ENCODE data around the gene ZIC4. TPM values are rescaled to one million over a fixed set of nuclear protein-coding genes. Genes with fewer than 3 reads are reported as not detected.

Gene ZIC4
- not detected for total RNA-seq

GRCh38 chr3:147406028-147406931 is at the start of gene ZIC4:
ZIC4 (minus strand) TSS chr3:147406543; CDS start chr3:147402797, 3,746 bp downstream.
- Mint-ChIP-seq H3K4me1 (ENCODE audit: low read depth) (peaks cover 16% of the 10 kb centered on the region), H3K27me3 (ENCODE audit: low read depth) (peaks cover 66% of the 10 kb centered on the region), H3K36me3 (ENCODE audit: low read depth) (peaks cover 21% of the 10 kb centered on the region), H3K4me3 (no peak within 1 kb of the TSS), H3K9me3 (ENCODE audit: insufficient read depth) (peaks cover 26% of the 10 kb centered on the region), H3K27ac (no peak within 1 kb of the TSS)
- DNase-seq, result no peak
- ChIA-PET POLR2A (no interaction called here), CTCF (no interaction called here)
- ATAC-seq, result no peak

GRCh38 chr3:147449669-147450068 is 43.3 kb upstream of the ZIC4 start:
- POLR2A ChIA-PET, result no interaction called here
- no peak for ATAC-seq
- Mint-ChIP-seq H3K27me3 (ENCODE audit: low read depth) (no peaks in the 10 kb centered on the region), H3K27ac (no peak overlapping the region), H3K4me1 (ENCODE audit: low read depth) (no peaks in the 10 kb centered on the region), H3K36me3 (ENCODE audit: low read depth) (no peaks in the 10 kb centered on the region), H3K9me3 (ENCODE audit: insufficient read depth) (no peaks in the 10 kb centered on the region), H3K4me3 (no peak overlapping the region)
- CTCF ChIA-PET, result no interaction called here
- no peak for DNase-seq

GRCh38 chr3:147447224-147447623 is 40.9 kb upstream of the ZIC4 start:
- H3K36me3 Mint-ChIP-seq (ENCODE audit: low read depth), result no peaks in the 10 kb centered on the region
- H3K27me3 Mint-ChIP-seq (ENCODE audit: low read depth), result no peaks in the 10 kb centered on the region
- no peaks in the 10 kb centered on the region for H3K9me3 Mint-ChIP-seq (ENCODE audit: insufficient read depth)
- no peak for ATAC-seq
- H3K4me1 Mint-ChIP-seq (ENCODE audit: low read depth), result no peaks in the 10 kb centered on the region
- POLR2A ChIA-PET, result no interaction called here
- H3K27ac Mint-ChIP-seq, result no peak overlapping the region
- CTCF ChIA-PET, result no interaction called here
- no peak overlapping the region for H3K4me3 Mint-ChIP-seq
- no peak for DNase-seq

GRCh38 chr3:147431751-147432150 is 25.4 kb upstream of the ZIC4 start:
- Mint-ChIP-seq H3K27ac (no peak overlapping the region), H3K4me3 (no peak overlapping the region), H3K27me3 (ENCODE audit: low read depth) (no peaks in the 10 kb centered on the region), H3K36me3 (ENCODE audit: low read depth) (no peaks in the 10 kb centered on the region), H3K9me3 (ENCODE audit: insufficient read depth) (no peaks in the 10 kb centered on the region), H3K4me1 (ENCODE audit: low read depth) (no peaks in the 10 kb centered on the region)
- POLR2A ChIA-PET, result no interaction called here
- ATAC-seq (no peak), DNase-seq (no peak)
- CTCF ChIA-PET, result interaction anchor here (0.8 kb wide), 1 partner anchor 70 kb away, joined by 3 read pairs; no protein-coding TSS in a partner anchor

GRCh38 chr3:147428754-147429153 is 22.4 kb upstream of the ZIC4 start:
- Mint-ChIP-seq H3K4me1 (ENCODE audit: low read depth) (no peaks in the 10 kb centered on the region), H3K27ac (no peak overlapping the region), H3K9me3 (ENCODE audit: insufficient read depth) (no peaks in the 10 kb centered on the region), H3K36me3 (ENCODE audit: low read depth) (no peaks in the 10 kb centered on the region), H3K27me3 (ENCODE audit: low read depth) (peaks cover 5% of the 10 kb centered on the region), H3K4me3 (no peak overlapping the region)
- DNase-seq, result no peak
- ATAC-seq, result no peak
- POLR2A ChIA-PET, result no interaction called here
- CTCF ChIA-PET, result no interaction called here

- CTCF ChIA-PET, result no interaction called here
- Mint-ChIP-seq H3K9me3 (ENCODE audit: insufficient read depth) (no peaks in the 10 kb centered on the region), H3K4me3 (no peak overlapping the region), H3K27me3 (ENCODE audit: low read depth) (peaks cover 10% of the 10 kb centered on the region), H3K27ac (no peak overlapping the region), H3K4me1 (ENCODE audit: low read depth) (no peaks in the 10 kb centered on the region), H3K36me3 (ENCODE audit: low read depth) (no peaks in the 10 kb centered on the region)
- DNase-seq, result no peak
- POLR2A ChIA-PET, result no interaction called here
- no peak for ATAC-seq
Observed at GRCh38 chr3:147428326-147428725, 22.0 kb upstream of the ZIC4 start.

GRCh38 chr3:147427746-147428145 is 21.4 kb upstream of the ZIC4 start:
- no peaks in the 10 kb centered on the region for H3K36me3 Mint-ChIP-seq (ENCODE audit: low read depth)
- ATAC-seq (no peak), DNase-seq (no peak)
- ChIA-PET CTCF (no interaction called here), POLR2A (no interaction called here)
- H3K9me3 Mint-ChIP-seq (ENCODE audit: insufficient read depth), result no peaks in the 10 kb centered on the region
- H3K27me3 Mint-ChIP-seq (ENCODE audit: low read depth), result peaks cover 16% of the 10 kb centered on the region
- H3K4me3 Mint-ChIP-seq, result no peak overlapping the region
- H3K27ac Mint-ChIP-seq, result no peak overlapping the region
- H3K4me1 Mint-ChIP-seq (ENCODE audit: low read depth), result no peaks in the 10 kb centered on the region

- no peaks in the 10 kb centered on the region for H3K4me1 Mint-ChIP-seq (ENCODE audit: low read depth)
- H3K36me3 Mint-ChIP-seq (ENCODE audit: low read depth), result peaks cover 3% of the 10 kb centered on the region
- H3K27me3 Mint-ChIP-seq (ENCODE audit: low read depth), result peaks cover 24% of the 10 kb centered on the region
- DNase-seq, result no peak
- ATAC-seq, result no peak
- no peak overlapping the region for H3K27ac Mint-ChIP-seq
- POLR2A ChIA-PET, result no interaction called here
- H3K9me3 Mint-ChIP-seq (ENCODE audit: insufficient read depth), result no peaks in the 10 kb centered on the region
- CTCF ChIA-PET, result no interaction called here
- no peak overlapping the region for H3K4me3 Mint-ChIP-seq
Observed at GRCh38 chr3:147426931-147427330, 20.6 kb upstream of the ZIC4 start.

- no peak for ATAC-seq
- no peak overlapping the region for H3K27ac Mint-ChIP-seq
- ChIA-PET POLR2A (no interaction called here), CTCF (no interaction called here)
- H3K4me3 Mint-ChIP-seq, result no peak overlapping the region
- no peaks in the 10 kb centered on the region for H3K9me3 Mint-ChIP-seq (ENCODE audit: insufficient read depth)
- H3K4me1 Mint-ChIP-seq (ENCODE audit: low read depth), result no peaks in the 10 kb centered on the region
- H3K27me3 Mint-ChIP-seq (ENCODE audit: low read depth), result peaks cover 32% of the 10 kb centered on the region
- peaks cover 3% of the 10 kb centered on the region for H3K36me3 Mint-ChIP-seq (ENCODE audit: low read depth)
- DNase-seq, result no peak
Observed at GRCh38 chr3:147425388-147425850, 19.1 kb upstream of the ZIC4 start.

- H3K4me3 Mint-ChIP-seq, result no peak overlapping the region
- no peaks in the 10 kb centered on the region for H3K4me1 Mint-ChIP-seq (ENCODE audit: low read depth)
- CTCF ChIA-PET, result no interaction called here
- H3K27me3 Mint-ChIP-seq (ENCODE audit: low read depth), result peaks cover 38% of the 10 kb centered on the region
- H3K9me3 Mint-ChIP-seq (ENCODE audit: insufficient read depth), result no peaks in the 10 kb centered on the region
- no peak overlapping the region for H3K27ac Mint-ChIP-seq
- DNase-seq, result no peak
- POLR2A ChIA-PET, result no interaction called here
- peaks cover 3% of the 10 kb centered on the region for H3K36me3 Mint-ChIP-seq (ENCODE audit: low read depth)
- ATAC-seq, result no peak
Observed at GRCh38 chr3:147424581-147425387, 18.4 kb upstream of the ZIC4 start.

- no peak overlapping the region for H3K4me3 Mint-ChIP-seq
- H3K36me3 Mint-ChIP-seq (ENCODE audit: low read depth), result peaks cover 3% of the 10 kb centered on the region
- no peaks in the 10 kb centered on the region for H3K4me1 Mint-ChIP-seq (ENCODE audit: low read depth)
- DNase-seq, result no peak
- no peak for ATAC-seq
- H3K27me3 Mint-ChIP-seq (ENCODE audit: low read depth), result peaks cover 42% of the 10 kb centered on the region
- H3K9me3 Mint-ChIP-seq (ENCODE audit: insufficient read depth), result no peaks in the 10 kb centered on the region
- CTCF ChIA-PET, result no interaction called here
- no peak overlapping the region for H3K27ac Mint-ChIP-seq
- POLR2A ChIA-PET, result no interaction called here
Observed at GRCh38 chr3:147423798-147424580, 17.6 kb upstream of the ZIC4 start.

- Mint-ChIP-seq H3K27ac (no peak overlapping the region), H3K27me3 (ENCODE audit: low read depth) (peaks cover 47% of the 10 kb centered on the region), H3K36me3 (ENCODE audit: low read depth) (peaks cover 3% of the 10 kb centered on the region), H3K4me3 (no peak overlapping the region), H3K9me3 (ENCODE audit: insufficient read depth) (no peaks in the 10 kb centered on the region), H3K4me1 (ENCODE audit: low read depth) (peaks cover 4% of the 10 kb centered on the region)
- ATAC-seq (no peak), DNase-seq (no peak)
- POLR2A ChIA-PET, result no interaction called here
- CTCF ChIA-PET, result no interaction called here
Observed at GRCh38 chr3:147423537-147423797, 17.1 kb upstream of the ZIC4 start.

Measured in activated CD8-positive, alpha-beta T cell treated with anti-CD3 and anti-CD28 coated beads, Interleukin-2, amount 10 ng/mL, durations not matched to agents 7 days and 5 days (primary cell).